Measurements from ENCODE around the gene PRDM11. TPM values are rescaled to one million over a fixed set of nuclear protein-coding genes. Genes with fewer than 3 reads are reported as not detected.

The PRDM11 gene
- total and polyA plus RNA-seq, 10 donors = 1.7 to 24.3 (median 15.3) TPM

GRCh38 chr11:45208135-45208534 lies 61.7 kb downstream of the PRDM11 start:
- Histone ChIP-seq H3K36me3 (peaks cover 0 to 87% (median 14%) of the 10 kb centered on the region in 6 donors), H3K9me3 (no peaks in the 10 kb centered on the region), H3K27me3 (replicated peaks in 1 of 7) (no peaks in the 10 kb centered on the region), H3K4me3 (no peak overlapping the region), H3K4me1 (peaks cover 0 to 27% (median 20%) of the 10 kb centered on the region in 6 donors), H3K27ac (peak overlapping the region in 3 of 8 donors; percentile 80 to 85 (median 82))
- intact Hi-C loops (cut with DNase I; ENCODE audit: low total_unique reads) = no loop called here
- DNase-seq = no peak
- WGBS, 5 donors = 86 to 92% (median 90%) methylated on average over 8 of the region's 8 CpGs
- TF ChIP-seq POLR2A (IDR thresholded peaks at IDR 0.05) = no peak
- TF ChIP-seq POLR2AphosphoS5 (IDR thresholded peaks at IDR 0.05) = no peak
- no peak for TF ChIP-seq CTCF (IDR thresholded peaks at IDR 0.05 in 8 of 11, conservative IDR thresholded peaks at IDR 0.05 in 3 of 11)

GRCh38 chr11:45209000-45209879 lies 62.8 kb downstream of the PRDM11 start:
- H3K36me3 ChIP-seq = peaks cover 0 to 97% (median 17%) of the 10 kb centered on the region in 6 donors
- H3K4me1 ChIP-seq = peaks cover 0 to 27% (median 20%) of the 10 kb centered on the region in 6 donors
- no peak for TF ChIP-seq POLR2AphosphoS5 (IDR thresholded peaks at IDR 0.05)
- TF ChIP-seq CTCF (IDR thresholded peaks at IDR 0.05 in 8 of 11, conservative IDR thresholded peaks at IDR 0.05 in 3 of 11) = no peak
- no peak for TF ChIP-seq POLR2A (IDR thresholded peaks at IDR 0.05)
- H3K27me3 ChIP-seq (replicated peaks in 1 of 7) = no peaks in the 10 kb centered on the region
- H3K9me3 ChIP-seq = no peaks in the 10 kb centered on the region
- peak overlapping the region in 6 of 8 donors; percentile 48 to 85 (median 68) for H3K27ac ChIP-seq
- 83 to 87% (median 85%) methylated on average over 20 to 35 of the region's 35 CpGs for WGBS, 5 donors
- no peak overlapping the region for H3K4me3 ChIP-seq
- DNase-seq = no peak
- intact Hi-C loops (cut with DNase I; ENCODE audit: low total_unique reads) = no loop called here

- TF ChIP-seq POLR2A (IDR thresholded peaks at IDR 0.05) (peak in 1 of 3 donors; percentile 15), POLR2AphosphoS5 (IDR thresholded peaks at IDR 0.05) (peak; percentile 73 to 86 (median 80)), CTCF (IDR thresholded peaks at IDR 0.05 in 8 of 11, conservative IDR thresholded peaks at IDR 0.05 in 3 of 11) (no peak)
- Histone ChIP-seq H3K9me3 (no peaks in the 10 kb centered on the region), H3K27ac (peak overlapping the region; percentile 26 to 85 (median 70)), H3K27me3 (replicated peaks in 1 of 7) (no peaks in the 10 kb centered on the region), H3K4me3 (no peak overlapping the region), H3K36me3 (peaks cover 0 to 95% (median 14%) of the 10 kb centered on the region in 6 donors), H3K4me1 (peaks cover 0 to 31% (median 20%) of the 10 kb centered on the region in 6 donors)
- DNase-seq = no peak
- intact Hi-C loops (cut with DNase I; ENCODE audit: low total_unique reads) = no loop called here
- WGBS, 5 donors = 22 to 32% (median 28%) methylated on average over 28 to 29 of the region's 29 CpGs
These were observed 63.7 kb downstream of the PRDM11 start for GRCh38 chr11:45209891-45210699.

All from spleen (tissue), 11 donors.